GM18867 (cell line): Measurements from ENCODE around the gene STAT5A.
"Not testable (repeated sequence)": the region's sequence is repeated elsewhere in the genome, so short reads cannot be mapped to it uniquely, and the experiment has no call there.

Source experiments
- ATAC-seq: cut with Tn5 transposase; IDR thresholded peaks from one replicate; pipeline ENCODE4 v1.9.1; 2021; ENCODE audit warnings: mild to moderate bottlenecking, moderate library complexity; ENCODE audit not compliant: unreplicated experiment

STAT5A gene

DNA sequence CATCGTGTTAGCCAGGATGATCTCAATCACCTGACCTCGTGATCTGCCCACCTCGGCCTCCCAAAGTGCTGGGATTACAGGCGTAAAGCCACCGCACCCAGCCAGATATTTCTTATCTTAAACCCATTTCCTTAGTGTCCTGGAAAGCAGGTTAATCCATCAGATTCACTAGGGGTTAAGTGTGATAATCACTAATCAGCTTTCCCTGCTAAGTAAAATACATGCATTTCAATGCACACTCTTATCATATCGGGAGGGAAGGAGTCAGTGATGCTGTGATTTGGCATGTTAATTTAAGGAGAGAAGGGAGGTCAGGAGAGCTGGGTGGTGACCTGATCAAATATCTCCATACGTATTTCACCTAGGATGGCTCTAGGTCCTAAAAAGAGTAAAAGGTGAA is 70.8 kb downstream of the STAT5A start:
- ATAC-seq: no peak

DNA sequence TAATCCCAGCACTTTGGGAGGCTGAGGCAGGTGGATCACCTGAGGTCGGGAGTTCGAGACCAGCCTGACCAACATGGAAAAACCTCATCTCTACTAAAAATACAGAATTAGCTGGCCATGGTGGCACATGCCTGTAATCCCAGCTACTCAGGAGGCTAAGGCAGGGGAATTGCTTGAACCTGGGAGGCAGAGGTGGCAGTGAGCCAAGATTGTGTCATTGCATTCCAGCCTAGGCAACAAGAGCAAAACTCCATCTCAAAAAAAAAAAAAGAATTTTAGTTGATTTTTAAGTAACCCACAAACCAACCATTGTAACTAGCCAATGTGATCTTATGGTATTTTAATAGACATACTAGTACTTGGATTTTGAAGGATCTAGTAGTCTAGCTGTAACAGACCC is 72.1 kb downstream of the STAT5A start:
- ATAC-seq: not testable (repeated sequence)
